A549 treated with AZD9567 at 1 μM for 4 hours (cell line): ENCODE results near the gene TMEM260. TPM values are rescaled to one million over a fixed set of nuclear protein-coding genes. Genes with fewer than 3 reads are reported as not detected.

ENCODE experiments used
- total RNA-seq: library from RNA; stranded (reverse); fragments of 200-300 nt; extraction: Qiagen RNA extraction; gene quantifications from 5 replicates; pipeline ENCODE4 v1.2.3, GENCODE V29; 2022; ENCODE audit not compliant: insufficient read depth

TMEM260 gene
- total RNA-seq = 3.8 to 5.8 TPM (median 5.1 TPM) in 5 replicates

DNA sequence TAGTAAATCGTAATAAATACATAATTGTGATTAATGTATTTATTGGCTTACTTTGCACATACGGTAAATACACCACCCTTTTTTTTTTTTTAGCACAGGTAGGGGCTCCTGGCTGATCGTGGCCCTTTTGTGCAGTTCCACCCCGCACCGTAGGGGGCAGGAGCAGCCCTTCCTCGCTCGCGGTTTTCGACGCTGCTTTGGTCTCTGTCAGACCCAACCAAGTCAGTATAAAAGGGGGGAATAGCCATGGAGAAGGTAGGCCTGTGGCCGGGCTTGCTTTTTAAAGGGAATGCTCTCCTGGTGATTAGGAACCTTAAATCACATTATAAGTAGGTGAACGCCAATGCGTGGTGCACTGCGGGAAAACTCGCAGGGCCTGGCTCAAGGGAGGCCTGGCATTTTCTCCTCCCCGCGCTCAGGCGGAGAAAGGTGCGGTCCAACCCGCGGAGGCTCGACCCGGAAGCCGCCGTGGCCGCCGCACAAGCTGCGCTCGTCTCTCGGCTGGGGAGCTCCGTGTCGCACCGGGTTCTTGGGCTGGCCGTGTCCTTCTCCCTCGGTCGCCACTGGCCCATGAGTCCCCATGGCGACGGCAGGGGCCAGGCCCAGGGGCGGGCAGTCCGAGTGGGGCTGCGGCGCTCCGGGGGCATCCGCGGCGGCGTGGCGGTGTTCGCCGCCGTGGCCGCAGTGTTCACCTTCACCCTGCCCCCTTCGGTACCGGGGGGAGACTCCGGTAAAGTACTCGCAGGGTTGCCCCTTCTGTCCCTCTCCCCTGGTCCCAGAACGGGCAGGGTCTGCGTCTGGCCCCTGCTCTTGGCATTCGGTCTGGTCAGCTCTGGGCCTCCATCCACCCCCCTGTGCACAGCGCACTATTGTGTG lies at the start of gene TMEM260:
Gene TMEM260 (plus strand): TSS at position 454 of the 876 bp plus-strand sequence. CDS start 117 bp downstream, at position 571.

Other genes starting within 250 kb of the TMEM260 start
- not detected in 5 replicates for gene OTX2, start 230.7 kb downstream of the TMEM260 start, total RNA-seq